Fibroblast of lung (primary cell): ENCODE results near the gene CAMKMT.

Experiments used
- CTCF ChIP-seq, 2 donors: IDR thresholded peaks in 1 of 2; conservative IDR thresholded peaks in 1 of 2; 1 replicate in 1 of 2; 2 replicates in 1 of 2; pipeline ENCODE4 v1.5.1; 2011 to 2012; ENCODE audit warnings: low read length in 2 of 2, control low read depth in 1 of 2, inconsistent platforms in 1 of 2, low read depth in 1 of 2, mild to moderate bottlenecking in 1 of 2
- EZH2 ChIP-seq: IDR thresholded peaks from 2 replicates; pipeline ENCODE4 v1.5.1; 2012; ENCODE audit warnings: low read length, control low read depth, mild to moderate bottlenecking; ENCODE audit errors: missing control alignments

DNA sequence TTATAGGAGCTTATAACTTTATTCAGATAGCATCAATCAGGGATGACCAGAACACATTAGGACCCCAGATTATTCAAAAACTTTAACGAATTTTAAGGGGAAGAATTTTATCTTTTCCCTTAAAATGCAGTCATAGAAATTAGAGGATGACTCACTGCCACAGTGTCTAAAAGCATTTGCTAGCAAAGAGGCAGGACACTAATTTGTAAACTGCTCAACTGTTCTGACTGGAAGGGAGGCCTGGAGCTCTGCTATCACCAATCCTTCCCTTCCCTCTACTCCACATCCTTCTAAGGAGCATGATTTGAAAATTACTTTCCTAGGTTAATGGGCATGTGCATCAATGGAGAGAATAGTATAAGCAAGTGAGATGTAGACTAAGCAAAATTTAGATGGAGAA is 40.9 kb upstream of the CAMKMT start:
- TF ChIP-seq CTCF (conservative IDR thresholded peaks at IDR 0.05 in 1 of 2, IDR thresholded peaks at IDR 0.05 in 1 of 2; ENCODE audit: low read depth in 1 of 2, low read length in 2 of 2) (no peak), EZH2 (no peak)
